IPS-18a (cell line): ENCODE results near the gene ZNF143.
"Not testable (repeated sequence)": the region's sequence is repeated elsewhere in the genome, so short reads cannot be mapped to it uniquely, and the experiment has no call there.

ENCODE experiments used
- H3K27ac ChIP-seq: one replicate; pipeline ENCODE4 v1.5.1; 2013; ENCODE audit warnings: low read length
- H3K27me3 ChIP-seq: one replicate; pipeline ENCODE4 v1.6.1; 2013; ENCODE audit warnings: mild to moderate bottlenecking, low read length; ENCODE audit not compliant: control insufficient read depth, insufficient read depth
- H3K36me3 ChIP-seq: one replicate; pipeline ENCODE4 v1.6.1; 2013; ENCODE audit warnings: low read depth, low read length; ENCODE audit not compliant: control insufficient read depth
- H3K4me1 ChIP-seq: one replicate; pipeline ENCODE4 v1.6.1; 2013; ENCODE audit warnings: low read depth, low read length; ENCODE audit not compliant: control insufficient read depth
- H3K4me3 ChIP-seq: one replicate; pipeline ENCODE4 v1.5.1; 2013; ENCODE audit warnings: low read length
- H3K9ac ChIP-seq: one replicate; pipeline ENCODE4 v1.6.1; 2013; ENCODE audit warnings: mild to moderate bottlenecking, low read length, moderate library complexity
- H3K9me3 ChIP-seq: one replicate; pipeline ENCODE4 v1.6.1; 2013; ENCODE audit warnings: low read depth, low read length; ENCODE audit not compliant: control insufficient read depth

The ZNF143 gene

GRCh38 chr11:9529334-9529650 is 68.5 kb downstream of the ZNF143 start:
- Histone ChIP-seq H3K4me3 (no peak overlapping the region), H3K27me3 (no peaks in the 10 kb centered on the region), H3K4me1 (peaks cover 21% of the 10 kb centered on the region), H3K36me3 (peaks cover 16% of the 10 kb centered on the region), H3K27ac (no peak overlapping the region), H3K9me3 (no peaks in the 10 kb centered on the region), H3K9ac (no peak overlapping the region)

DNA sequence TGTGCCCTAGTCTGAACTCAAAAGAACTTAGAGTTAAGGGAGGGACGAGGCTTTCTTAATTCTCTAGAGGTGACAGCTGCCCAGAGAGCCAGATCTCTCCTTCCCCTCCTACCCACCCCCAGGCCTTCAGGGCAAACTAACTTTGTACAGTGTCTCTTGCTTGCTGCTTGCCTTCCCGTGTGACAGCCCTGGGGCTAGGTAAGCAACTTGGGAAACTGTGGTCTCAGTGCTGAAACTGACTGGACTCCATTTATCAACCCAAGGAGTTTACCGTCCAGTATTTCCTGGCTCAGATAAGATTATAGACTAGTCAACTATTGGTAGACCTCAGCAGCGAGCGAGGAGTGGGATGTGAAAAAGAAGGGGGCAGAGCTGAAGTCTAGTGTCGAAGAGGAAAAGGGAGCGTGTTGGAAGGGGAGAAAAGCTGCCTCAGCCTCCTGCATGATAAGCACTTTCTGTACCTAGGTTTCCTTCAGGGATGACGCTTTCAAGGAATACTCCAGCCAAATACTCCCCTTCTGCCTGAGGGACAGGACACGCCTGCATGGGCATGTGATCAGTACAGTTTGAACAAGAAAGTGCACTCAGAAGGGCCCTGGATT is 69.3 kb downstream of the ZNF143 start:
- Histone ChIP-seq H3K4me1 (peaks cover 23% of the 10 kb centered on the region), H3K27ac (no peak overlapping the region), H3K27me3 (no peaks in the 10 kb centered on the region), H3K4me3 (no peak overlapping the region), H3K36me3 (peaks cover 15% of the 10 kb centered on the region), H3K9ac (no peak overlapping the region), H3K9me3 (no peaks in the 10 kb centered on the region)

DNA sequence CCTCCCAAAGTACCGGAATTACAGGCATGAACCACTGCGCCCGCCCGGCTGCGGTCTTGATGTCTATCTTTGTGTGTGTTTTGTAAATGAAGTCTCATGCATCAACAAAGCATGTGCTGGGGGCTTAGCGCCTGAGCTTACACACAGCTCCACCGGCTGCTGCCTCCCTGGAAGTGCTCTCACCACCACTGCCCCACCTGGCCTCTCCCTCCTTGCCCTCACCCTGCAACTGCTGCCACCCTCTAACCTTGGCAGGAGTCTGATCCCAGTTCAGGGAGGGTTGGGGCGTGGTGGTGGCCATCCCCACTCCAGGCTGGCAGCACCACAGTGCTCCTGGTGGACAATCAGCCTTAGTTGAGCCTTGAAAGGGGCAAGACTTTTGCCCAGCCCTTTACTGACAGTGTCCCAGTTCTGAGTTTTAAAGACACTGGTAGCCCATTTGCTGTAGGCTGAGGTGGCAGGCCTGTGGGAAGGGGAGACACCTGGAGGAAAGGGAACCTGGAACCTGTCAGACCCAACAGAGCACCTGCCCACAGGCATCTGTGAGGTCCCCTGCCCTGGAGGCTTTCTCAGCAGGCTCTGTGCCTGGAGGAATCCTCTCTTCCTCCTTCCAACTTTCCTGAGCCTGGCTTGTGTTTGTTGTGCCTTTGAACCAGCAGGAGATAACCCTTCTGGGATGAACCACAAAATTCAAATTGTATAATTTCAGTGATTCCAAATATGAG is 70.3 kb downstream of the ZNF143 start:
- no peak overlapping the region for H3K4me3 ChIP-seq
- H3K27me3 ChIP-seq = no peaks in the 10 kb centered on the region
- H3K4me1 ChIP-seq = peaks cover 23% of the 10 kb centered on the region
- peaks cover 6% of the 10 kb centered on the region for H3K36me3 ChIP-seq
- no peaks in the 10 kb centered on the region for H3K9me3 ChIP-seq
- H3K27ac ChIP-seq = no peak overlapping the region
- H3K9ac ChIP-seq = no peak overlapping the region

DNA sequence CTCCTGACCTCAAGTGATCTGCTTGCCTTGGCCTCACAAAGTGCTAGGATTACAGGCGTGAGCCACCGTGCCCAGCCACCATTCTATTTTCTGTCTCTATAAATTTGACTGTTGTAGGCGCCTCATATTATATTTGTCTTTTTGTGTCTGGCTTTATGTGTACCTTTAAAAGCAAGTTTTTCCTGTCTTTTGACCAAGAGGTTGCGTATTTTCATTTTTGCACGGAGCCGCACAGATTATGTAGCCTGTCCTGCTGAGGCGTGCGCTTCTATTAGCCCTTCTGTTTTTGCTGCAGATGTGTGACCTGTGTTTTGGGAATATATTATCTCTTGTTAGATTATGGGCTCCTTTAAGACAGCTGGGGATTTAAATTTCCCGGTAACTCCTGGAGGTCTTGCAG is 72.2 kb downstream of the ZNF143 start:
- Histone ChIP-seq H3K36me3 (no peaks in the 10 kb centered on the region), H3K27ac (no peak overlapping the region), H3K4me1 (peaks cover 23% of the 10 kb centered on the region), H3K9ac (no peak overlapping the region), H3K4me3 (no peak overlapping the region), H3K9me3 (no peaks in the 10 kb centered on the region), H3K27me3 (no peaks in the 10 kb centered on the region)

DNA sequence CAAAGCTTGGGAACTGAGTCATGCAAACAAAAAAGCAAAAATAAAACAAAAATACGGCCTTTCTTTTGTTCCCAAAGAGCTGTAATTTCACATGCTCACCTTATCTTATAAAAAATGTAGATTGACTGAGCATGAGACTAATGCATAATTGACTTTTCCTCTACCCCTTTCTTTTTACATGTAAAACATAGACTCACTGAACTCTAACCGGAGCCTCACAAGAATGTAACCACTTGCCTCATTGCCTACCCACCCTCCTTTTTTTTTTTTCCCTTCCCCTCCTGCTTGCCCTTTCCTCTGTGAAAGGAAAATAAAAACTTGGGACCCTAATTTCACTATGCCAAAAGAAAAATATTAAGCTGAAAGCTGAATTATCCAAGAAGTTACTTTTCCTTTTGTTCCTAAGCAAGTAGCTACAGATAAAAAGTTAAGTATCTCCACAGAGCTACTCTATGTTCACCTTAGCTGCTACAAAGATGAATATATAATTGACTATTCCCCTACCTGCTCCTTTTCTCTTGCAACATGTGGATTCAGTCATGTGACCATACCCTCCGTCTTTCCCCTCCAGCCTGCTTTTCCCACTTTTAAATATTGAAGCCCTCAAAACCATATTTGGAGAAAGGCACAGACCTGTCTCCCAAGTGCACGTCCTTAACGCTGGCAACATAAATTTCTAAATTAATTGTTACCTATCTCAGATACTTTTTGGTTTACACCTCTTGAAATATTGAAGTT is 73.1 kb downstream of the ZNF143 start:
- Histone ChIP-seq H3K36me3 (no peaks in the 10 kb centered on the region), H3K4me3 (no peak overlapping the region), H3K9me3 (no peaks in the 10 kb centered on the region), H3K27ac (no peak overlapping the region), H3K4me1 (peaks cover 19% of the 10 kb centered on the region), H3K9ac (no peak overlapping the region), H3K27me3 (no peaks in the 10 kb centered on the region)

DNA sequence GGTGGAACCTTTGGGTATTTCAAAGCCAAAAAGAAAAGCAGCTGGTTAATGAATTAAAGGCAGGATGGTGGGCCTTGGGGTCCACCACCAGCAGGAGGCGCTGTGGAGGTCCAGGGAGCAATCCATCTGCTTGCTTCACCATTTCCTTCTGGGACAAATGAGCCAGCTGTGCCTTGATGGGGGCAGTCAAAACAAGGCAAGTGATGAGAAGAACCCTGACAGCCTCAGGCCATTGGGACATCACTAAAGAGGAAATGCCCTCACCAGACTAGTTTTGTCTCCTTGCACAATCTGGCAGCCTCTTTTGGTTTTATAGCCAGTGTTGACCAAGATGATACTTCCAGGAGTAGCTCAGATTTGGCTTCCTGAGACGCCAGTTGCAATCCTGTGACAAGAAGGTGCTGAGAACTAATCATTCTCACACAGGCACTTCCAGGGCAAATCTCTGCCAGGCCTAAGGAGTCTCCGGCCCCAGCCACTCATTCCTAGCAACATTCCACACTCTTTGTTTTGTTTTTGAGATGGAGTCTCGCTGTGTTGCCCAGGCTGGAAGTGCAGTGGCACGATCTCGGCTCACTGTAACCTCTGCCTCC is 74.5 kb downstream of the ZNF143 start:
- no peak overlapping the region for H3K4me3 ChIP-seq
- peaks cover 18% of the 10 kb centered on the region for H3K4me1 ChIP-seq
- no peaks in the 10 kb centered on the region for H3K36me3 ChIP-seq
- no peak overlapping the region for H3K9ac ChIP-seq
- H3K27ac ChIP-seq = no peak overlapping the region
- H3K9me3 ChIP-seq = no peaks in the 10 kb centered on the region
- H3K27me3 ChIP-seq = no peaks in the 10 kb centered on the region

- Histone ChIP-seq H3K9ac (no peak overlapping the region), H3K4me1 (peaks cover 13% of the 10 kb centered on the region), H3K36me3 (no peaks in the 10 kb centered on the region), H3K9me3 (no peaks in the 10 kb centered on the region), H3K27ac (no peak overlapping the region), H3K4me3 (no peak overlapping the region), H3K27me3 (no peaks in the 10 kb centered on the region)
Measured at GRCh38 chr11:9538548-9538947, 77.7 kb downstream of the ZNF143 start.

- not testable (repeated sequence) for H3K9ac ChIP-seq, H3K4me3 ChIP-seq
Measured at GRCh38 chr11:9549216-9549615, 88.4 kb downstream of the ZNF143 start.

DNA sequence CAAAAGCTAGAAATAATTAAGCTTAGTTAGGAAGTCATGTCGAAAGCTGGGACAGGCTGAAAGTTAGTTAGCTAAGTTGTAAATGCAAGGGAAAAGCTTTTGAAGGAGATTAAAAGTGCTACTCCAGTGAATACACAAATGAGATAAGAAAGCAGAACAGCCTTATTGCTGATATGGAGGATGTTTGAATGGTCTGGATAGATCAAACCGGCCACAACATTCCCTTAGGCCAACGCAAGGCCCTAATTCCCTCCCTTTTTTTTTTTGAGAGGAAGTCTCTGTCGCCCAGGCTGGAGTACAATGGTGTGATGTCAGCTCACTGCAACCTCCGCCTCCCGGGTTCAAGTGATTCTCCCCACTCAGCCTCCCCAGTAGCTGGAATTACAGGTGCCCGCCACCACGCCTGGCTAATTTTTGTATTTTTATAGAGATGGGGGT is 89.4 kb downstream of the ZNF143 start:
- Histone ChIP-seq H3K27me3 (no peaks in the 10 kb centered on the region), H3K4me1 (no peaks in the 10 kb centered on the region), H3K27ac (no peak overlapping the region), H3K4me3 (no peak overlapping the region), H3K9ac (no peak overlapping the region), H3K36me3 (no peaks in the 10 kb centered on the region), H3K9me3 (no peaks in the 10 kb centered on the region)

More at GRCh38 chr11:9549216-9549615, 88.4 kb downstream of the ZNF143 start:
- H3K36me3 ChIP-seq, H3K4me1 ChIP-seq, H3K27ac ChIP-seq, H3K27me3 ChIP-seq, H3K9me3 ChIP-seq: not testable (repeated sequence)

- no peaks in the 10 kb centered on the region for H3K27me3 ChIP-seq
- no peak overlapping the region for H3K9ac ChIP-seq
- no peaks in the 10 kb centered on the region for H3K9me3 ChIP-seq
- H3K4me1 ChIP-seq = peaks cover 9% of the 10 kb centered on the region
- H3K4me3 ChIP-seq = no peak overlapping the region
- no peak overlapping the region for H3K27ac ChIP-seq
- no peaks in the 10 kb centered on the region for H3K36me3 ChIP-seq
Measured at GRCh38 chr11:9561279-9561982, 100.6 kb downstream of the ZNF143 start.

DNA sequence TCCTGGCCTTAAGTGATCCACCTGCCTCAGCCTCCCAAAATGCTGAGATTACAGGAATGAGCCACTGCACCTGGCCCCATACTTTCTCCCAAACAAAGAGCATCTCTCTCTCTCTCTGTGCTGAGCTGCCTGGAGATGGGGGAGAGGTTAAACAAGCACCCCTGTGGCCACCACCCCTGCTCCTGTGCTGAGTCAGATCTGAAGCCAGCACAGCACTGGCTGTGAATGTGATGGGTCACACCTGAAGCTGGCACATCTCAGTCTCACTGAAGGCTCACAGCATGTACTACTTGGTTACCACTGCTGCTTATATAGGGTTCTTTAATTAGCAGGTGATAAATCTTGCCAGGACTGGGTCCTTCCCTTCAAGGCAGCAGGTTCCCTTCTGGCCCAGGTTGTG is 101.9 kb downstream of the ZNF143 start:
- no peaks in the 10 kb centered on the region for H3K27me3 ChIP-seq
- H3K4me3 ChIP-seq = no peak overlapping the region
- no peak overlapping the region for H3K27ac ChIP-seq
- H3K9me3 ChIP-seq = no peaks in the 10 kb centered on the region
- H3K9ac ChIP-seq = no peak overlapping the region
- H3K36me3 ChIP-seq = no peaks in the 10 kb centered on the region
- peaks cover 14% of the 10 kb centered on the region for H3K4me1 ChIP-seq
